GM20000 (cell line): Measurements from ENCODE around the gene LYPD6B.

ENCODE experiments used
- DNase-seq: peaks from one replicate; pipeline ENCODE4 v3.0.0; 2012; ENCODE audit warnings: low spot score
- CTCF ChIP-seq: IDR thresholded peaks from 2 replicates; pipeline ENCODE4 v1.5.1; 2012; ENCODE audit warnings: mild to moderate bottlenecking, control low read depth; ENCODE audit errors: extremely low read depth, missing control alignments

Gene LYPD6B

GRCh38 chr2:149112713-149113112 lies 74.2 kb downstream of the LYPD6B start:
- TF ChIP-seq CTCF, result no peak
- no peak for DNase-seq

- no peak for TF ChIP-seq CTCF
- no peak for DNase-seq
Measured at GRCh38 chr2:149115781-149116180, 77.3 kb downstream of the LYPD6B start.

- no peak for DNase-seq
- TF ChIP-seq CTCF, result no peak
Measured at GRCh38 chr2:149119368-149119767, 80.9 kb downstream of the LYPD6B start.

GRCh38 chr2:149122516-149122915 lies 84.0 kb downstream of the LYPD6B start:
- no peak for DNase-seq
- no peak for TF ChIP-seq CTCF

- no peak for DNase-seq
- no peak for TF ChIP-seq CTCF
Measured at GRCh38 chr2:149125031-149125725, 86.7 kb downstream of the LYPD6B start.

- DNase-seq, result no peak
- TF ChIP-seq CTCF, result no peak
Measured at GRCh38 chr2:149129433-149129832, 90.9 kb downstream of the LYPD6B start.

GRCh38 chr2:149132339-149132738 lies 93.8 kb downstream of the LYPD6B start:
- TF ChIP-seq CTCF, result no peak
- no peak for DNase-seq
